Nephron (organoid): Measurements from ENCODE around the gene RASD2.
"Not testable (repeated sequence)": the region's sequence is repeated elsewhere in the genome, so short reads cannot be mapped to it uniquely, and the experiment has no call there.

ENCODE experiments used
- H3K27ac Mint-ChIP-seq, 3 experiments: 2 replicates each; pipeline ENCODE4 v1.8.0; 2020; ENCODE audit warnings: mixed read lengths in 3 of 3, mild to moderate bottlenecking in 2 of 3, moderate library complexity in 1 of 3
- H3K27me3 Mint-ChIP-seq: 2 replicates; pipeline ENCODE4 v1.8.0; 2021; ENCODE audit warnings: low read depth, mild to moderate bottlenecking, moderate library complexity, mixed read lengths
- H3K36me3 Mint-ChIP-seq: 2 replicates; pipeline ENCODE4 v1.8.0; 2020; ENCODE audit warnings: low read depth, mixed read lengths
- H3K4me1 Mint-ChIP-seq: 2 replicates; pipeline ENCODE4 v1.8.0; 2020; ENCODE audit warnings: mixed read lengths
- H3K4me3 Mint-ChIP-seq, 3 experiments: 2 replicates each; pipeline ENCODE4 v1.8.0; 2020; ENCODE audit warnings: mild to moderate bottlenecking in 3 of 3, mixed read lengths in 3 of 3, moderate library complexity in 2 of 3
- H3K9me3 Mint-ChIP-seq: 2 replicates; pipeline ENCODE4 v1.8.0; 2020; ENCODE audit warnings: mixed read lengths
- CTCF ChIP-seq, 3 experiments: fragments of 200-600 bp; sonication (generic); IDR thresholded peaks; one replicate each; pipeline ENCODE4 v1.5.0; 2021; ENCODE audit warnings: antibody characterized with exemption in 3 of 3; ENCODE audit not compliant: unreplicated experiment in 3 of 3

RASD2 gene

DNA sequence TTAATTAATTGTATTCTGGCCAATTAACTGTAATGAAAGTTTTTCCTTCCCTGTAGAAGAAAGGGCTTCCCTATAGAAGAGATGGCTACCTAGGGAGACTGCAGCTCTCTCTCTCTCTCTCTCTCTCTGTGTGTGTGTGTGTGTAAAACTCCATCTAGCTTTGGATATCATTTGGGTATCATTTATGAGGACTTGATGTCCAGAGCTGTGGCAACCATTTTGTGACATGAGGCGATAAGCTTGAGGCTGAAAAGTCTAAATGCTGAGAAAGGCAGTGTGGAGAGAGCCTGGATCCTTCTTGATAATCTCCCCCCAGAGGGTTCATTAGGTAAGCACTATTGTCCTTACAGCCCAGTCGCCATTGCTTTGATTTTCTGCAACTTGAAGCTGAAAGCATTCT lies 30.7 kb upstream of the RASD2 start:
- no peak overlapping the region for H3K27ac Mint-ChIP-seq
- no peaks in the 10 kb centered on the region for H3K9me3 Mint-ChIP-seq
- H3K4me3 Mint-ChIP-seq, result no peak overlapping the region
- no peaks in the 10 kb centered on the region for H3K4me1 Mint-ChIP-seq
- peaks cover 18% of the 10 kb centered on the region for H3K27me3 Mint-ChIP-seq
- TF ChIP-seq CTCF (IDR thresholded peaks at IDR 0.05; ENCODE audit: unreplicated experiment in 3 of 3), result no peak
- no peaks in the 10 kb centered on the region for H3K36me3 Mint-ChIP-seq

- H3K36me3 Mint-ChIP-seq, result no peaks in the 10 kb centered on the region
- H3K9me3 Mint-ChIP-seq, result no peaks in the 10 kb centered on the region
- H3K27ac Mint-ChIP-seq, result no peak overlapping the region
- H3K27me3 Mint-ChIP-seq, result peaks cover 18% of the 10 kb centered on the region
- H3K4me1 Mint-ChIP-seq, result no peaks in the 10 kb centered on the region
- TF ChIP-seq CTCF (IDR thresholded peaks at IDR 0.05; ENCODE audit: unreplicated experiment in 3 of 3), result no peak
- H3K4me3 Mint-ChIP-seq, result no peak overlapping the region
These were observed 30.1 kb upstream of the RASD2 start for GRCh38 chr22:35510481-35510934.

DNA sequence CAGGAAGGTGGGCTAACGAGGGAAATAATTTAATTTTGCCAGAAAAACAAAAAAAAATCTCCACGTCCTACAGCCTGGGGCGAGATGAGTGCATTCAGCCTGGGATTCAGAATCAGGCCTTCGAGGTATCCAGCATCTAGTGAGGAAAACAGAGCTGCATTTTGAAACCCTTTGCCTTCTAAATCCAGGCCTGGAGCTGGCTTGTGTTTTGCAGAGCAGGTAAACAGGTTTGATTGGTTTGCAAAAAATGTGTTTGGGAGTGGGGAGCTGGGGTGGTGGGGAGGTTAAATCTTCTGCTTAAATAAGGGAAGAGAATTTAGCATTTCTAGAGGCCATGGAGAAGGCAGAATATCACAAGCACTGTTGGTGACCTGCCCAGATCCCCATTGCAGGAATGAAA lies 29.7 kb upstream of the RASD2 start:
- no peak overlapping the region for H3K27ac Mint-ChIP-seq
- no peak for TF ChIP-seq CTCF (IDR thresholded peaks at IDR 0.05; ENCODE audit: unreplicated experiment in 3 of 3)
- H3K27me3 Mint-ChIP-seq, result peaks cover 22% of the 10 kb centered on the region
- H3K4me3 Mint-ChIP-seq, result no peak overlapping the region
- H3K4me1 Mint-ChIP-seq, result no peaks in the 10 kb centered on the region
- no peaks in the 10 kb centered on the region for H3K36me3 Mint-ChIP-seq
- H3K9me3 Mint-ChIP-seq, result no peaks in the 10 kb centered on the region

DNA sequence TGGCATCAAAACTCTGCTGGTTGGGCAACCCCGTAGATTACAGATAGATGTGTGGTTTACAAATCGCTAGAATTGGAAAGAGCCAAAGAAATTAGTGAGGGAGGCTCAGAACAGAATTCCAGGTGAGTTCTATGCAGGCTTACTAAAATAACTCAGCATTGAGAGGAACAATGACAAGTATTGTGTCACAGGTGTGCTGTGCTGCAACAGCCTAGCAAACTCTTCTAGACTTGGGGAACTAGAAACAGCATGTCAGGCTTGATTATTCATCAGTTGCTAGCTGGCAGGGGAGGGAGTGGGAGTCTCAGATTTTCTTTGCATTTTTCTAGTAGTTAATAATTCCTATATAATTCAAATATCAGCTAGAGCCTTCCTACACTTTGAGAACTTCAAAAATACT lies 26.3 kb upstream of the RASD2 start:
- no peak for TF ChIP-seq CTCF (IDR thresholded peaks at IDR 0.05; ENCODE audit: unreplicated experiment in 3 of 3)
- H3K4me1 Mint-ChIP-seq, result no peaks in the 10 kb centered on the region
- no peaks in the 10 kb centered on the region for H3K36me3 Mint-ChIP-seq
- H3K27me3 Mint-ChIP-seq, result peaks cover 33% of the 10 kb centered on the region
- H3K4me3 Mint-ChIP-seq, result no peak overlapping the region
- H3K27ac Mint-ChIP-seq, result no peak overlapping the region
- H3K9me3 Mint-ChIP-seq, result no peaks in the 10 kb centered on the region

- not testable (repeated sequence) for H3K9me3 Mint-ChIP-seq, H3K4me1 Mint-ChIP-seq, H3K36me3 Mint-ChIP-seq, H3K4me3 Mint-ChIP-seq, H3K27ac Mint-ChIP-seq
- H3K27me3 Mint-ChIP-seq, result peaks cover 33% of the 10 kb centered on the region
These were observed 24.7 kb upstream of the RASD2 start for GRCh38 chr22:35515952-35516351.

DNA sequence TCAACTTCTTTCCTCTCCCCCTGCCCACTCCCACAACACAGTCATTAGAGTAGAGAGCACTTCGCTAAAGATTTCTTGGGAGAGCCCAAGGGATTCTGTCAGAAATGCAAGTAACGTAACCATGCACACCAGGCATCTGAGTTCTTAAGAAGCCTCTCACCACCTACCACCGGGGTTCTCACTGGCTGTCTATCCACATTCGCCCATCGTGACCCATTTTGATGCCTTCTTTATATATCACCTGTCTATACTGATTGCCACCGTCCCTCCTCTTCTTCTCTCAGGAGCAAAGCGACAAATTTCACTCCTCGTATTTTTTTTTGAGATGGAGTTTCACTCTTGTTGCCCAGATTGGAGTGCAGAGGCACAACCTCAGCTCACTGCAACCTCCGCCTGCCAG lies 23.9 kb upstream of the RASD2 start:
- peaks cover 6% of the 10 kb centered on the region for H3K4me1 Mint-ChIP-seq
- no peaks in the 10 kb centered on the region for H3K36me3 Mint-ChIP-seq
- no peak overlapping the region for H3K27ac Mint-ChIP-seq
- H3K4me3 Mint-ChIP-seq, result no peak overlapping the region
- peaks cover 30% of the 10 kb centered on the region for H3K27me3 Mint-ChIP-seq
- no peaks in the 10 kb centered on the region for H3K9me3 Mint-ChIP-seq
- TF ChIP-seq CTCF (IDR thresholded peaks at IDR 0.05; ENCODE audit: unreplicated experiment in 3 of 3), result no peak
